Muscle of back (tissue), 11 donors: ENCODE results near the gene VPS16. TPM values are rescaled to one million over a fixed set of nuclear protein-coding genes. Genes with fewer than 3 reads are reported as not detected.
"Not testable (repeated sequence)": the region's sequence is repeated elsewhere in the genome, so short reads cannot be mapped to it uniquely, and the experiment has no call there.

Experiments
- DNase-seq, 3 donors: peaks; one replicate each; pipeline versions ENCODE4 v3.0.0 to v3.0.0-alpha.2; 2013
- polyA plus RNA-seq, 10 donors: library from polyadenylated mRNA; unstranded; fragments of 120-200 nt; gene quantifications; one replicate each; pipeline ENCODE4 v1.2.1, GENCODE V29; 2013; ENCODE audit not compliant: insufficient read length in 10 of 10

Gene VPS16
- polyA plus RNA-seq, 10 donors, result 19.1 to 24.9 (median 23.3) TPM

- DNase-seq, result no peak
Measured at GRCh38 chr20:2805689-2806350, 34.7 kb upstream of the VPS16 start.

DNA sequence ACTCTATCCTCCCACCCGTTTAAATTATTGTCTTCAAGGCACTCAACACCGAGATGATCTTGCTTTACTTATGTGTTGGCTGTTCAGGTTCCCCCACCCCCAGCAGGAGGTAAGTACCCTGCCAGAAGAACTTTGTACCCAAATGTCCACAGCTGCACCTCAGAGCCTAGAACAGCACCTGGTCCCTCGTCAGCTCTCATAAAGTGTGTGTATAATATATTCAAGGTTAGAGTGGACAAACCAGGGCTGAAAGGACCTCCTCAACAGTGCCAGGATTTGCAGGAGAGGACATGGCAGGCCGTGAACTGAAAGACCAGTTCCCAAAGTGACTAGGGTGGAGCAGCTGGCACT, 34.2 kb upstream of the VPS16 start:
- no peak for DNase-seq

GRCh38 chr20:2807019-2807418, 33.5 kb upstream of the VPS16 start:
- DNase-seq, result no peak

GRCh38 chr20:2807929-2808328, 32.6 kb upstream of the VPS16 start:
- DNase-seq, result not testable (repeated sequence)

DNA sequence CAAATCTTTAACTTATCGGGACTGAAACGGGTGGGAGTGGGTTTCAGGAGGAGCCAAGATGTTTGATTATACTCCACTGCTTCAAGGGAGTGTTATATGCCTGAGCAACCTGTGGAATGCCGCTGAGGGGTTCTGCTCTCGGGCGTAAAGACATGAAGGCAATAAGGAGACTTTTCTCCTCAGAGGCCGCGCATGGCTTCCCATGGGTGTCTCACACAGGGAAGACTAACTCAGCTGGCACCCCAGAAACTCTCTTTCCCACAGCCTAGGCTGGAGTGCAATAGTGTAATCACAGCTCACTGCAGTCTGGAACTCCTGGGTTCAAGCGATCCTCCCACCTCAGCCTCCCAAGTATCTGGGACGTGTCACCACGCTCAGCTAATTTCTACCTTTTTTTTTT, 30.9 kb upstream of the VPS16 start:
- DNase-seq, result no peak

DNA sequence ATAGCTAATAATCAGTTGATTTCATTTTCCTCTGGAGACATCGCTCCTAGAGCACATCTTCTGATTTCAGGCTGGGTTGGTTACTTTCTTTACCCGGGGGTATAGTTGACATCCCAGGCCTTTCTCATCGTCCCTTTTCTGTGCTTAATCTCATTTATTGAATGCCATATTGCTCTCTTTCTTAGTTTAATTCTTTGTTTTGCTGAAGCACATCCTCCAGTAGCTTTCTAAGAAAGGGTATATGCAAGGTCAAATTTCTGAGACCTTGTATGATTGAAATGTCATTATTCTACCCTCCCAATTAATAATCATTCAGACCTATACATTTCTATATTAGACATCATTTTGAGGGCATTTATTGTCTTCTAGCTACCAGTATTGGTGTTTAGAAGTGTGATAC, 28.4 kb upstream of the VPS16 start:
- no peak for DNase-seq

DNA sequence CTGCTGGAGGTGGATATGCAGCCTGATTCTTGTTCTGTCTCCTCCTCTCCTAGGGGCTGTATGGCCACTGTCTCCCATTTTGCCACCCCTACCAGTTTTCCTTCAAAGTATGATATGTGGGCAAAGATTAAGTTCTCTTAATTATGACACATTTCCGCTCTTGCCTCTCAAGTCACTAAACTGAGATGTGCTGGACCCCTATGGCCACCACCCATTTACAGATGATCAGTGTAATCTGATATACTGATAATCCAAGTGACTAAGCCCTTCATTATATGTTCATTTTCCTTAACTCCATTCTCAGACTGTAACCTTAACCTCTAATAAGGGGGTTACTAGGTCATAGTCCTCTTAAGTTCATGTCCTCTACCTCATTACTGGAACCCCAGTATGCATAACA, 26.5 kb upstream of the VPS16 start:
- DNase-seq, result no peak

- DNase-seq, result peak in 2 of 3 donors; percentile 45 to 98
Measured at GRCh38 chr20:2814587-2815051, 25.9 kb upstream of the VPS16 start, which contains the start of gene C20orf141. C20orf141 (plus strand) TSS chr20:2814987; CDS start chr20:2815185, 198 bp downstream.

- DNase-seq, result no peak
Measured at GRCh38 chr20:2815242-2815900, 25.2 kb upstream of the VPS16 start.

DNA sequence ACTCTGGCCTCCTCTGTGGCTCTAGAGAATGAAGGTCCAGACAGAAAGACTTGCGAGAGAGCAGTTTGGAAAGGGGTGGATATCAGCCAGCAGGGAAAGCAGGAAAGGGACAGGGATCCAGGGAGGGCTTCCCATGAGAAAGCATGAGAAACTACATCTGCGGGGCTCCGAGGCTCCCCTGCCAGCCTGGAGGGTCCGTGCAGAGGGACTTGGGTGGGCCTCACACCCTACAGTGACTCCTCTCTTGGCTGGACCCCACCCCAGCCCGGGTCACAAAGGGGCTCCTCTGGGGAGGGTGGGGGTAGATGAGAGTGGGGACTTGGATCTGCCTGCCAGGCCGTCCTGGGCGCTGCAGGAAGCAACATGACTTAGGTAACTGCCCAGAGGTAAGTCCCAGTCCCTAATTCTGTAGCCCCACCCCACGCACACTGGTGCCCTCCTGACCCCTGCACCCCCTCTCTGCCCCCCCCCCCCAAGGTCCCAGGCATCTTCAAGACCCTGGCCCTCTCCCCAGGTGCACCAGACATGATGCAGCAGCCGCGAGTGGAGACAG, 24.4 kb upstream of the VPS16 start, which contains the start of gene TMEM239:
TSS of gene TMEM239 (plus strand) at position 335 of the 553 bp plus-strand sequence. CDS start at position 526, 191 bp downstream.
- DNase-seq, result no peak

- no peak for DNase-seq
Measured at GRCh38 chr20:2816583-2817340, 23.8 kb upstream of the VPS16 start.

- no peak for DNase-seq
Measured at GRCh38 chr20:2817341-2817726, 23.2 kb upstream of the VPS16 start.

- no peak for DNase-seq
Measured at GRCh38 chr20:2817891-2818595, 22.5 kb upstream of the VPS16 start.

GRCh38 chr20:2820084-2820895, 20.3 kb upstream of the VPS16 start:
- peak in 2 of 3 donors; percentile 18 to 53 for DNase-seq

GRCh38 chr20:2820896-2821869, 19.4 kb upstream of the VPS16 start:
- no peak for DNase-seq

DNA sequence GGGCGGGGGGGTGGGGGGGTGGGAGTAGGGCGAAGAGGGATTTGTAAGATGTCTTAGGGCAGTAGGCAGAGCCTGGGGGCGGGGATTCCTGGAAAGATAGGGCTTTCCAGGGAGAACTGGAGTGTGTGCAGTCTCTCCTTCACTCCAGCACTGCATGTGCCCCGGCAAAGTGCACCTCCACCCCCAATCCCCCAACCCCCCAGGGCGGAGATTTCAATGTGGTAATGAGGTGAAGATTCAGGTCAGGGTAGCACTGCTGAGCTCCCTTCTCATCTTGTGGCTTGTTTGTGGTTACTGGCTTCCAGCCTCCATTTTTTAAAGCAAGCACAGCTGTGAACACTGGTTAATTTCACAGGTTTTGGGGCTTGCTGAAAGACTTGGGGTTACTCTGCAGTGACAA, 18.5 kb upstream of the VPS16 start:
- DNase-seq, result no peak

- DNase-seq, result no peak
Measured at GRCh38 chr20:2825761-2826160, 14.8 kb upstream of the VPS16 start.

GRCh38 chr20:2826655-2827054, 13.9 kb upstream of the VPS16 start:
- no peak for DNase-seq

GRCh38 chr20:2829376-2829775, 11.2 kb upstream of the VPS16 start:
- no peak for DNase-seq

- not testable (repeated sequence) for DNase-seq
Measured at GRCh38 chr20:2831206-2831605, 9.3 kb upstream of the VPS16 start.
